ENCODE measurements around the gene RPS3.

DNA sequence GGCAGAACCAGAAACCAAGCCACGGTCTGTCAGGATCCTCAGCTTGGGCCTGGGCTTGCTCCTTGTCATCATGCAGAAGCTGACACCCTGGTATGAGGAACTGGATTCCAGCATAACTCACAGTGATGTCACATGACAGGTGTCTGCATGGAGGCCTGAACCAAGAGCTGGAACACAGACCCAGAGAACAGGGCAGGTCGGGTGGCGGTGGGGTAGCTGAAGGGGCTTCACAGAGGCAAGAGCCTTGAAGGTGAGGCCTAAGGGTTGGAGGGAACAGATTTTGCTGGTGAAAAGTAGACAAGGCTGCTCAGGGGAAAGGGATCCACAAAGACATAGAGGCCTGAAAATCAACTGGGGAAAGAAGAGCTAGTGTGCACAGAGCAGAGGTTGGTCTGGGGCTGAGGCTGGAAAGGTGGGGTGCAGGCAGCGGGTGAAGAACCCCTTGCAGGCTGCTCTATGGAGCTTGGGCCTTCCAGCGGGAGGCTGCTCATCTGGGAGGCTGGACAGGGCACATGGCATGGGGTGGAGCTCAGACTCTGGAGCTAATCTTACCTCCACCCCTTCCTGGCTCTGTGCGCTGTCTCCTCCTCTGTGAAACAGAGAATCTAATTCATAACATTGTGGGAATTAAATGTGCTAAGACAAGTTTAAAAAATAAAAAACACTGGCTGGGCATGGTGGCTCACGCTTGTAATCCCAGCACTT lies 18.4 kb upstream of the RPS3 start:
- TF ChIP-seq, protein P1, sequence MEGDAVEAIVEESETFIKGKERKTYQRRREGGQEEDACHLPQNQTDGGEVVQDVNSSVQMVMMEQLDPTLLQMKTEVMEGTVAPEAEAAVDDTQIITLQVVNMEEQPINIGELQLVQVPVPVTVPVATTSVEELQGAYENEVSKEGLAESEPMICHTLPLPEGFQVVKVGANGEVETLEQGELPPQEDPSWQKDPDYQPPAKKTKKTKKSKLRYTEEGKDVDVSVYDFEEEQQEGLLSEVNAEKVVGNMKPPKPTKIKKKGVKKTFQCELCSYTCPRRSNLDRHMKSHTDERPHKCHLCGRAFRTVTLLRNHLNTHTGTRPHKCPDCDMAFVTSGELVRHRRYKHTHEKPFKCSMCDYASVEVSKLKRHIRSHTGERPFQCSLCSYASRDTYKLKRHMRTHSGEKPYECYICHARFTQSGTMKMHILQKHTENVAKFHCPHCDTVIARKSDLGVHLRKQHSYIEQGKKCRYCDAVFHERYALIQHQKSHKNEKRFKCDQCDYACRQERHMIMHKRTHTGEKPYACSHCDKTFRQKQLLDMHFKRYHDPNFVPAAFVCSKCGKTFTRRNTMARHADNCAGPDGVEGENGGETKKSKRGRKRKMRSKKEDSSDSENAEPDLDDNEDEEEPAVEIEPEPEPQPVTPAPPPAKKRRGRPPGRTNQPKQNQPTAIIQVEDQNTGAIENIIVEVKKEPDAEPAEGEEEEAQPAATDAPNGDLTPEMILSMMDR (tag by site-specific recombination; IDR thresholded peaks at IDR 0.05), result no peak
- TF ChIP-seq ZNF211 (tag by site-specific recombination; IDR thresholded peaks at IDR 0.05; ENCODE audit: low read depth), result no peak
- TF ChIP-seq, protein P2, sequence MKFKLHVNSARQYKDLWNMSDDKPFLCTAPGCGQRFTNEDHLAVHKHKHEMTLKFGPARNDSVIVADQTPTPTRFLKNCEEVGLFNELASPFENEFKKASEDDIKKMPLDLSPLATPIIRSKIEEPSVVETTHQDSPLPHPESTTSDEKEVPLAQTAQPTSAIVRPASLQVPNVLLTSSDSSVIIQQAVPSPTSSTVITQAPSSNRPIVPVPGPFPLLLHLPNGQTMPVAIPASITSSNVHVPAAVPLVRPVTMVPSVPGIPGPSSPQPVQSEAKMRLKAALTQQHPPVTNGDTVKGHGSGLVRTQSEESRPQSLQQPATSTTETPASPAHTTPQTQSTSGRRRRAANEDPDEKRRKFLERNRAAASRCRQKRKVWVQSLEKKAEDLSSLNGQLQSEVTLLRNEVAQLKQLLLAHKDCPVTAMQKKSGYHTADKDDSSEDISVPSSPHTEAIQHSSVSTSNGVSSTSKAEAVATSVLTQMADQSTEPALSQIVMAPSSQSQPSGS (tag by site-specific recombination; IDR thresholded peaks at IDR 0.05; ENCODE audit: low read depth), result no peak
- no peak for TF ChIP-seq ZNF132 (tag by site-specific recombination; IDR thresholded peaks at IDR 0.05; ENCODE audit: borderline replicate concordance)
- no peak for TF ChIP-seq ZNF830 (tag by site-specific recombination; IDR thresholded peaks at IDR 0.05; ENCODE audit: low read depth)
- TF ChIP-seq ZNF416 (tag by site-specific recombination; IDR thresholded peaks at IDR 0.05), result no peak
- TF ChIP-seq, protein P3, sequence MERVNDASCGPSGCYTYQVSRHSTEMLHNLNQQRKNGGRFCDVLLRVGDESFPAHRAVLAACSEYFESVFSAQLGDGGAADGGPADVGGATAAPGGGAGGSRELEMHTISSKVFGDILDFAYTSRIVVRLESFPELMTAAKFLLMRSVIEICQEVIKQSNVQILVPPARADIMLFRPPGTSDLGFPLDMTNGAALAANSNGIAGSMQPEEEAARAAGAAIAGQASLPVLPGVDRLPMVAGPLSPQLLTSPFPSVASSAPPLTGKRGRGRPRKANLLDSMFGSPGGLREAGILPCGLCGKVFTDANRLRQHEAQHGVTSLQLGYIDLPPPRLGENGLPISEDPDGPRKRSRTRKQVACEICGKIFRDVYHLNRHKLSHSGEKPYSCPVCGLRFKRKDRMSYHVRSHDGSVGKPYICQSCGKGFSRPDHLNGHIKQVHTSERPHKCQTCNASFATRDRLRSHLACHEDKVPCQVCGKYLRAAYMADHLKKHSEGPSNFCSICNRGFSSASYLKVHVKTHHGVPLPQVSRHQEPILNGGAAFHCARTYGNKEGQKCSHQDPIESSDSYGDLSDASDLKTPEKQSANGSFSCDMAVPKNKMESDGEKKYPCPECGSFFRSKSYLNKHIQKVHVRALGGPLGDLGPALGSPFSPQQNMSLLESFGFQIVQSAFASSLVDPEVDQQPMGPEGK (tag by site-specific recombination; IDR thresholded peaks at IDR 0.05), result no peak
- TF ChIP-seq HOXD13 (CRISPR knock-in tag; IDR thresholded peaks at IDR 0.05; ENCODE audit: borderline replicate concordance), result no peak
- TF ChIP-seq, protein P4, sequence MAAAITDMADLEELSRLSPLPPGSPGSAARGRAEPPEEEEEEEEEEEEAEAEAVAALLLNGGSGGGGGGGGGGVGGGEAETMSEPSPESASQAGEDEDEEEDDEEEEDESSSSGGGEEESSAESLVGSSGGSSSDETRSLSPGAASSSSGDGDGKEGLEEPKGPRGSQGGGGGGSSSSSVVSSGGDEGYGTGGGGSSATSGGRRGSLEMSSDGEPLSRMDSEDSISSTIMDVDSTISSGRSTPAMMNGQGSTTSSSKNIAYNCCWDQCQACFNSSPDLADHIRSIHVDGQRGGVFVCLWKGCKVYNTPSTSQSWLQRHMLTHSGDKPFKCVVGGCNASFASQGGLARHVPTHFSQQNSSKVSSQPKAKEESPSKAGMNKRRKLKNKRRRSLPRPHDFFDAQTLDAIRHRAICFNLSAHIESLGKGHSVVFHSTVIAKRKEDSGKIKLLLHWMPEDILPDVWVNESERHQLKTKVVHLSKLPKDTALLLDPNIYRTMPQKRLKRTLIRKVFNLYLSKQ (tag by site-specific recombination; IDR thresholded peaks at IDR 0.05; ENCODE audit: borderline replicate concordance), result no peak
- TF ChIP-seq, protein P5, sequence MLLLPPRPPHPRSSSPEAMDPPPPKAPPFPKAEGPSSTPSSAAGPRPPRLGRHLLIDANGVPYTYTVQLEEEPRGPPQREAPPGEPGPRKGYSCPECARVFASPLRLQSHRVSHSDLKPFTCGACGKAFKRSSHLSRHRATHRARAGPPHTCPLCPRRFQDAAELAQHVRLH (tag by site-specific recombination; IDR thresholded peaks at IDR 0.05), result no peak
- TF ChIP-seq, protein P6, sequence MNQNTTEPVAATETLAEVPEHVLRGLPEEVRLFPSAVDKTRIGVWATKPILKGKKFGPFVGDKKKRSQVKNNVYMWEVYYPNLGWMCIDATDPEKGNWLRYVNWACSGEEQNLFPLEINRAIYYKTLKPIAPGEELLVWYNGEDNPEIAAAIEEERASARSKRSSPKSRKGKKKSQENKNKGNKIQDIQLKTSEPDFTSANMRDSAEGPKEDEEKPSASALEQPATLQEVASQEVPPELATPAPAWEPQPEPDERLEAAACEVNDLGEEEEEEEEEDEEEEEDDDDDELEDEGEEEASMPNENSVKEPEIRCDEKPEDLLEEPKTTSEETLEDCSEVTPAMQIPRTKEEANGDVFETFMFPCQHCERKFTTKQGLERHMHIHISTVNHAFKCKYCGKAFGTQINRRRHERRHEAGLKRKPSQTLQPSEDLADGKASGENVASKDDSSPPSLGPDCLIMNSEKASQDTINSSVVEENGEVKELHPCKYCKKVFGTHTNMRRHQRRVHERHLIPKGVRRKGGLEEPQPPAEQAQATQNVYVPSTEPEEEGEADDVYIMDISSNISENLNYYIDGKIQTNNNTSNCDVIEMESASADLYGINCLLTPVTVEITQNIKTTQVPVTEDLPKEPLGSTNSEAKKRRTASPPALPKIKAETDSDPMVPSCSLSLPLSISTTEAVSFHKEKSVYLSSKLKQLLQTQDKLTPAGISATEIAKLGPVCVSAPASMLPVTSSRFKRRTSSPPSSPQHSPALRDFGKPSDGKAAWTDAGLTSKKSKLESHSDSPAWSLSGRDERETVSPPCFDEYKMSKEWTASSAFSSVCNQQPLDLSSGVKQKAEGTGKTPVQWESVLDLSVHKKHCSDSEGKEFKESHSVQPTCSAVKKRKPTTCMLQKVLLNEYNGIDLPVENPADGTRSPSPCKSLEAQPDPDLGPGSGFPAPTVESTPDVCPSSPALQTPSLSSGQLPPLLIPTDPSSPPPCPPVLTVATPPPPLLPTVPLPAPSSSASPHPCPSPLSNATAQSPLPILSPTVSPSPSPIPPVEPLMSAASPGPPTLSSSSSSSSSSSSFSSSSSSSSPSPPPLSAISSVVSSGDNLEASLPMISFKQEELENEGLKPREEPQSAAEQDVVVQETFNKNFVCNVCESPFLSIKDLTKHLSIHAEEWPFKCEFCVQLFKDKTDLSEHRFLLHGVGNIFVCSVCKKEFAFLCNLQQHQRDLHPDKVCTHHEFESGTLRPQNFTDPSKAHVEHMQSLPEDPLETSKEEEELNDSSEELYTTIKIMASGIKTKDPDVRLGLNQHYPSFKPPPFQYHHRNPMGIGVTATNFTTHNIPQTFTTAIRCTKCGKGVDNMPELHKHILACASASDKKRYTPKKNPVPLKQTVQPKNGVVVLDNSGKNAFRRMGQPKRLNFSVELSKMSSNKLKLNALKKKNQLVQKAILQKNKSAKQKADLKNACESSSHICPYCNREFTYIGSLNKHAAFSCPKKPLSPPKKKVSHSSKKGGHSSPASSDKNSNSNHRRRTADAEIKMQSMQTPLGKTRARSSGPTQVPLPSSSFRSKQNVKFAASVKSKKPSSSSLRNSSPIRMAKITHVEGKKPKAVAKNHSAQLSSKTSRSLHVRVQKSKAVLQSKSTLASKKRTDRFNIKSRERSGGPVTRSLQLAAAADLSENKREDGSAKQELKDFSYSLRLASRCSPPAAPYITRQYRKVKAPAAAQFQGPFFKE (tag by site-specific recombination; IDR thresholded peaks at IDR 0.05; ENCODE audit: borderline replicate concordance), result no peak

All from HEK293 (cell line).